ENCODE results near the gene ERC2.
A peak's percentile ranks its signal among the peaks of the same experiment; 100 is the strongest.

- TF ChIP-seq EZH2phosphoT487 (IDR thresholded peaks at IDR 0.05; ENCODE audit: borderline replicate concordance, low read depth, low read length) (no peak), CTCF (conservative IDR thresholded peaks at IDR 0.05; ENCODE audit: low read length) (peak; percentile 97)
Observed at GRCh38 chr3:56494679-56495322, 26.5 kb upstream of the ERC2 start.

Measured in OCI-LY7 (cell line).